GM12878 (cell line): ENCODE measurements around the gene EPHA5. TPM values are rescaled to one million over a fixed set of nuclear protein-coding genes. Genes with fewer than 3 reads are reported as not detected.

Experiments
- ATAC-seq: fragments of 200-7000 bp; cut with Tn5 transposase; 3 replicates; pipeline ENCODE4 v1.9.1; 2020; ENCODE audit warnings: mild to moderate bottlenecking, moderate library complexity
- BruUV-seq: library from RNA; stranded (reverse); fragments of 400-500 nt; replicated peaks from 2 replicates; lab custom pipeline; 2021; lab: Mats Ljungman, UMichigan
- CTCF ChIA-PET: fragments of 300-600 bp; sonication (Branson Sonifier 250); formaldehyde crosslinking; extraction: SDS; loops from one replicate; lab custom pipeline; 2021; ENCODE audit warnings: inconsistent platforms; lab: Yijun Ruan, JAX
- POLR2A ChIA-PET: fragments of 350-600 bp; formaldehyde crosslinking; extraction: SDS; loops from one replicate; lab custom pipeline; 2021; ENCODE audit warnings: inconsistent platforms; lab: Charles Lee
- RAD21 ChIA-PET: fragments of 300-600 bp; sonication (Branson Sonifier 250); formaldehyde crosslinking; loops from one replicate; lab custom pipeline; 2023; ENCODE audit warnings: antibody characterized with exemption; ENCODE audit not compliant: unreplicated experiment; lab: Charles Lee
- SMC1A ChIA-PET: fragments of 300-600 bp; sonication (Branson Sonifier 250); formaldehyde crosslinking; loops from one replicate; lab custom pipeline; 2023; ENCODE audit not compliant: unreplicated experiment, uncharacterized antibody; lab: Charles Lee
- DNase-seq: peaks from one replicate; pipeline ENCODE4 v3.0.0-alpha.2; 2011; ENCODE audit warnings: low read depth, low spot score
- FAIRE-seq: peaks from 3 replicates; lab custom pipeline; 2011; peaks lifted over from hg19 to GRCh38; lab: Jason Lieb, UNC
- H2AFZ ChIP-seq: 2 replicates; pipeline ENCODE4 v1.6.0; 2011; ENCODE audit warnings: low read depth, low read length, control low read depth; ENCODE audit not compliant: control insufficient read depth
- H3K27ac ChIP-seq: 2 replicates; pipeline ENCODE4 v1.5.1; 2011; ENCODE audit warnings: control low read depth; ENCODE audit not compliant: control insufficient read depth, insufficient read depth
- H3K27me3 ChIP-seq, 2 experiments: replicated peaks in 1 of 2; 2 replicates each; pipeline versions ENCODE4 v1.6.0 to v1.6.1; 2011; ENCODE audit warnings: low read length in 1 of 2; ENCODE audit not compliant: control insufficient read depth in 2 of 2, insufficient read depth in 2 of 2
- H3K36me3 ChIP-seq, 2 experiments: 2 replicates each; pipeline ENCODE4 v1.5.1; 2011; ENCODE audit warnings: low read length in 1 of 2; ENCODE audit not compliant: control insufficient read depth in 2 of 2, insufficient read depth in 2 of 2
- H3K4me1 ChIP-seq: 2 replicates; pipeline ENCODE4 v1.6.1; 2011; ENCODE audit warnings: mild to moderate bottlenecking, low read length, moderate library complexity, mixed read lengths; ENCODE audit not compliant: control insufficient read depth, insufficient read depth
- H3K4me2 ChIP-seq: 2 replicates; pipeline ENCODE4 v1.6.0; 2011; ENCODE audit warnings: control low read depth; ENCODE audit not compliant: control insufficient read depth, insufficient read depth
- H3K4me3 ChIP-seq: fragments of 200-600 bp; sonication (generic); 2 replicates; pipeline ENCODE4 v1.5.1; 2016
- H3K79me2 ChIP-seq: 2 replicates; pipeline ENCODE4 v1.6.0; 2011; ENCODE audit warnings: low read length; ENCODE audit not compliant: control insufficient read depth, insufficient read depth
- H3K9ac ChIP-seq: 2 replicates; pipeline ENCODE4 v1.8.0; 2011; ENCODE audit warnings: low read length, control low read depth, mixed read lengths; ENCODE audit not compliant: control insufficient read depth, insufficient read depth
- H3K9me3 ChIP-seq: replicated peaks from 3 replicates; pipeline ENCODE4 v1.5.1; 2011; ENCODE audit warnings: mild to moderate bottlenecking, low read length; ENCODE audit not compliant: control insufficient read depth, insufficient read depth
- H4K20me1 ChIP-seq: 2 replicates; pipeline ENCODE4 v1.6.0; 2011; ENCODE audit not compliant: control insufficient read depth, insufficient read depth
- ATF7 ChIP-seq: fragments of 450-650 bp; IDR thresholded peaks from 2 replicates; pipeline ENCODE4 v1.6.1; 2016; ENCODE audit warnings: low read depth, mild to moderate bottlenecking
- BMI1 ChIP-seq: fragments of 450-650 bp; IDR thresholded peaks from 2 replicates; pipeline ENCODE4 v1.6.1; 2016; ENCODE audit warnings: mild to moderate bottlenecking, moderate library complexity, borderline replicate concordance
- CHD4 ChIP-seq: fragments of 200-600 bp; sonication (generic); IDR thresholded peaks from 2 replicates; pipeline ENCODE4 v1.6.1; 2016; ENCODE audit warnings: mild to moderate bottlenecking
- EZH2 ChIP-seq: IDR thresholded peaks from 2 replicates; pipeline ENCODE4 v1.6.1; 2012; ENCODE audit warnings: low read depth, mild to moderate bottlenecking, control low read depth, inconsistent platforms, low read length, borderline replicate concordance; ENCODE audit not compliant: control insufficient read depth
- IKZF2 ChIP-seq, 2 experiments: fragments of 450-650 bp; IDR thresholded peaks; 2 replicates each; pipeline ENCODE4 v1.6.1; 2017; ENCODE audit warnings: mild to moderate bottlenecking in 2 of 2, moderate library complexity in 2 of 2
- MLLT1 ChIP-seq: fragments of 450-650 bp; IDR thresholded peaks from 2 replicates; pipeline ENCODE4 v1.6.1; 2016; ENCODE audit warnings: mild to moderate bottlenecking
- NR2C2 ChIP-seq: IDR thresholded peaks from 2 replicates; pipeline ENCODE4 v1.6.1; 2011; ENCODE audit warnings: borderline replicate concordance, low read depth; ENCODE audit not compliant: control insufficient read depth, insufficient read length
- PML ChIP-seq: IDR thresholded peaks from 2 replicates; pipeline ENCODE4 v1.6.1; 2012; ENCODE audit warnings: low read length, inconsistent platforms
- POLR2A ChIP-seq: IDR thresholded peaks from 2 replicates; pipeline ENCODE4 v1.6.1; 2011; ENCODE audit warnings: low read depth, mild to moderate bottlenecking, low read length
- RELA ChIP-seq: fragments of 450-650 bp; IDR thresholded peaks from 2 replicates; pipeline ENCODE4 v1.8.0; 2014; ENCODE audit warnings: borderline replicate concordance; ENCODE audit not compliant: partially characterized antibody
- SMAD5 ChIP-seq: IDR thresholded peaks from 2 replicates; pipeline ENCODE4 v1.6.1; 2016; ENCODE audit warnings: antibody characterized with exemption, low read depth
- SPI1 ChIP-seq: IDR thresholded peaks from 2 replicates; pipeline ENCODE4 v1.6.1; 2011; ENCODE audit warnings: low read depth, mild to moderate bottlenecking, low read length, moderate library complexity, borderline replicate concordance; ENCODE audit not compliant: insufficient read depth
- SREBF2 ChIP-seq: IDR thresholded peaks from 2 replicates; pipeline ENCODE4 v1.6.1; 2012; ENCODE audit warnings: mild to moderate bottlenecking, low read length
- STAT3 ChIP-seq: IDR thresholded peaks from 2 replicates; pipeline ENCODE4 v1.6.1; 2011; ENCODE audit warnings: low read depth, low read length, improper control_type of control experiment
- ZZZ3 ChIP-seq: IDR thresholded peaks from 2 replicates; pipeline ENCODE4 v1.6.1; 2011; ENCODE audit warnings: low read depth; ENCODE audit not compliant: control insufficient read depth, insufficient read length
- WGBS: methylation state at CpG from one replicate; pipeline ENCODE4 v1.1.6; 2016; ENCODE audit warnings: low lambda C conversion rate; ENCODE audit not compliant: insufficient replicate concordance, insufficient coverage; ENCODE audit errors: missing lambda C conversion rate; 5-methylcytosine and 5-hydroxymethylcytosine counted together
- in situ Hi-C: fragments of 300-500 bp; cut with MboI; formaldehyde crosslinking; loops from 9 replicates; pipeline ENCODE4 v1.14.3; 2018; ENCODE audit warnings: mixed read lengths
- intact Hi-C: fragments of 100-400 bp; cut with micrococcal nuclease; formaldehyde crosslinking; loops from one replicate; pipeline ENCODE4 v1.14.2; 2022; ENCODE audit not compliant: unreplicated experiment
- polyA plus RNA-seq, 11 experiments: library from polyadenylated mRNA; depleted of rRNA in 4 of 11; unstranded in 6 of 11; stranded (reverse) in 5 of 11; fragments of >200 nt; fragmentation: Nextera tagmentation in 4 of 11; fragmentation: Illumina TruSeq in 1 of 11; extraction: Ambion mirVana in 4 of 11; extraction: Trizol in 1 of 11; gene quantifications; 1 replicate in 1 of 11; 2 replicates in 10 of 11; pipeline versions ENCODE4 v1.2.1 to v1.2.3, GENCODE V29; 2011 to 2016; ENCODE audit warnings: inconsistent platforms in 2 of 11, missing spikeins in 2 of 11, low read depth in 1 of 11
- total RNA-seq, 4 experiments: library from RNA; depleted of rRNA in 3 of 4; stranded (reverse); fragments of >200 nt in 3 of 4; fragmentation: Illumina TruSeq in 1 of 4; extraction: Trizol in 1 of 4; gene quantifications; 2 replicates each; pipeline versions ENCODE4 v1.2.1 to v1.2.3, GENCODE V29; 2013 to 2021
- TF ChIP-seq, protein P1 (sequence below): IDR thresholded peaks from 2 replicates; pipeline ENCODE4 v1.6.1; 2011; ENCODE audit warnings: low read depth, low read length, improper control_type of control experiment, borderline replicate concordance
- TF ChIP-seq, protein P2 (sequence below): IDR thresholded peaks from 2 replicates; pipeline ENCODE4 v1.6.1; 2012; ENCODE audit warnings: low read depth, low read length, improper control_type of control experiment

The EPHA5 gene
- total and polyA plus RNA-seq, 10 of the 15 experiments (the other 5 are each of a cell fraction or from before 2014, with no cell fraction given): not detected

- no peak overlapping the region for H3K4me3 ChIP-seq
- CTCF ChIA-PET: no interaction called here
- no peak for FAIRE-seq
- 0% methylated on average over 1 of the region's 1 CpG for WGBS
- no peaks in the 10 kb centered on the region for H3K36me3 ChIP-seq
- H3K9me3 ChIP-seq: no peaks in the 10 kb centered on the region
- no TSS peak for BruUV-seq
- no peaks in the 10 kb centered on the region for H3K4me1 ChIP-seq
- RAD21 ChIA-PET: no interaction called here
- no peak for ATAC-seq
- TF ChIP-seq RELA: no peak
- TF ChIP-seq NR2C2: no peak
- no peak for TF ChIP-seq ZZZ3
- TF ChIP-seq EZH2: no peak
- TF ChIP-seq, protein P1, sequence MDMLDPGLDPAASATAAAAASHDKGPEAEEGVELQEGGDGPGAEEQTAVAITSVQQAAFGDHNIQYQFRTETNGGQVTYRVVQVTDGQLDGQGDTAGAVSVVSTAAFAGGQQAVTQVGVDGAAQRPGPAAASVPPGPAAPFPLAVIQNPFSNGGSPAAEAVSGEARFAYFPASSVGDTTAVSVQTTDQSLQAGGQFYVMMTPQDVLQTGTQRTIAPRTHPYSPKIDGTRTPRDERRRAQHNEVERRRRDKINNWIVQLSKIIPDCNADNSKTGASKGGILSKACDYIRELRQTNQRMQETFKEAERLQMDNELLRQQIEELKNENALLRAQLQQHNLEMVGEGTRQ: no peak
- no peak for TF ChIP-seq ATF7
- no peak for TF ChIP-seq PML
- TF ChIP-seq SMAD5: no peak
- TF ChIP-seq MLLT1: no peak
- TF ChIP-seq POLR2A: no peak
- TF ChIP-seq SPI1: no peak
- TF ChIP-seq, protein P2, sequence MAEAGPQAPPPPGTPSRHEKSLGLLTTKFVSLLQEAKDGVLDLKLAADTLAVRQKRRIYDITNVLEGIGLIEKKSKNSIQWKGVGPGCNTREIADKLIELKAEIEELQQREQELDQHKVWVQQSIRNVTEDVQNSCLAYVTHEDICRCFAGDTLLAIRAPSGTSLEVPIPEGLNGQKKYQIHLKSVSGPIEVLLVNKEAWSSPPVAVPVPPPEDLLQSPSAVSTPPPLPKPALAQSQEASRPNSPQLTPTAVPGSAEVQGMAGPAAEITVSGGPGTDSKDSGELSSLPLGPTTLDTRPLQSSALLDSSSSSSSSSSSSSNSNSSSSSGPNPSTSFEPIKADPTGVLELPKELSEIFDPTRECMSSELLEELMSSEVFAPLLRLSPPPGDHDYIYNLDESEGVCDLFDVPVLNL: no peak
- TF ChIP-seq IKZF2 (IDR thresholded peaks at IDR 0.05): no peak
- TF ChIP-seq BMI1: no peak
- TF ChIP-seq CHD4: no peak
- no peak for TF ChIP-seq STAT3
- TF ChIP-seq SREBF2: no peak
- H3K27ac ChIP-seq: no peak overlapping the region
- no peak overlapping the region for H3K9ac ChIP-seq
- no peaks in the 10 kb centered on the region for H4K20me1 ChIP-seq
- H3K27me3 ChIP-seq: no peaks in the 10 kb centered on the region
- in situ Hi-C loops (no loop called here), intact Hi-C loops (no loop called here)
- no peaks in the 10 kb centered on the region for H3K79me2 ChIP-seq
- SMC1A ChIA-PET: no interaction called here
- H2AFZ ChIP-seq: no peak overlapping the region
- POLR2A ChIA-PET: no interaction called here
- no peak for DNase-seq
- H3K4me2 ChIP-seq: no peak overlapping the region
These were observed 65.8 kb downstream of the EPHA5 start for GRCh38 chr4:65604515-65604914.
